H1 (cell line): Measurements from ENCODE around the gene RBMX2. TPM values are rescaled to one million over a fixed set of nuclear protein-coding genes. Genes with fewer than 3 reads are reported as not detected.

ENCODE experiments used
- CTCF ChIA-PET: fragments of 300-600 bp; sonication (Branson Sonifier 250); formaldehyde crosslinking; loops from one replicate; lab custom pipeline; 2021; ENCODE audit not compliant: partially characterized antibody; lab: Charles Lee
- POLR2A ChIA-PET: fragments of 300-600 bp; sonication (Branson Sonifier 250); formaldehyde crosslinking; loops from one replicate; lab custom pipeline; 2021; ENCODE audit warnings: inconsistent platforms; ENCODE audit not compliant: partially characterized antibody; lab: Charles Lee
- DNase-seq, 2 experiments: peaks; one replicate each; pipeline versions ENCODE4 v3.0.0 to v3.0.0-alpha.2; 2010 to 2022; ENCODE audit warnings: low spot score in 2 of 2, low read depth in 1 of 2, mixed read lengths in 1 of 2
- FAIRE-seq: peaks from 2 replicates; lab custom pipeline; 2011; peaks lifted over from hg19 to GRCh38; lab: Jason Lieb, UNC
- H2AFZ ChIP-seq: 2 replicates; pipeline ENCODE4 v1.8.1; 2012; ENCODE audit warnings: low read length, inconsistent platforms
- H2AK5ac ChIP-seq: 2 replicates; pipeline ENCODE4 v1.6.1; 2013; ENCODE audit warnings: low read depth, low read length
- H2BK120ac ChIP-seq: replicated peaks from 2 replicates; pipeline ENCODE3; 2013; ENCODE audit warnings: low read depth, low read length, inconsistent platforms
- H2BK12ac ChIP-seq: 2 replicates; pipeline ENCODE4 v1.6.1; 2013; ENCODE audit warnings: low read depth, low read length
- H2BK15ac ChIP-seq: 2 replicates; pipeline ENCODE4 v1.6.1; 2013; ENCODE audit warnings: low read length
- H2BK20ac ChIP-seq: 2 replicates; pipeline ENCODE4 v1.6.1; 2013; ENCODE audit warnings: low read length
- H2BK5ac ChIP-seq: 2 replicates; pipeline ENCODE4 v1.6.1; 2013; ENCODE audit warnings: low read depth, low read length
- H3K14ac ChIP-seq: 2 replicates; pipeline ENCODE4 v1.6.1; 2013; ENCODE audit warnings: inconsistent platforms; ENCODE audit not compliant: insufficient read length
- H3K18ac ChIP-seq: 2 replicates; pipeline ENCODE4 v1.6.1; 2013; ENCODE audit warnings: low read length; ENCODE audit errors: extremely low read depth
- H3K23ac ChIP-seq: 2 replicates; pipeline ENCODE4 v1.6.1; 2013; ENCODE audit warnings: inconsistent platforms; ENCODE audit not compliant: insufficient read length
- H3K23me2 ChIP-seq: 2 replicates; pipeline ENCODE4 v1.6.1; 2013; ENCODE audit warnings: low read depth, low read length
- H3K27ac ChIP-seq: 2 replicates; pipeline ENCODE4 v1.6.1; 2011; ENCODE audit warnings: low read depth, low read length, inconsistent platforms
- H3K27me3 ChIP-seq, 4 experiments: replicated peaks in 1 of 4; 1 replicate in 1 of 4; 2 replicates in 3 of 4; pipeline versions ENCODE4 v1.6.1 to v1.8.1; 2011 to 2013; ENCODE audit warnings: low read length in 3 of 4, mild to moderate bottlenecking in 3 of 4, inconsistent platforms in 2 of 4, mixed read lengths in 2 of 4, moderate library complexity in 1 of 4; ENCODE audit not compliant: control insufficient read depth in 3 of 4, insufficient read depth in 3 of 4; ENCODE audit errors: extremely low read depth in 1 of 4
- H3K36me3 ChIP-seq, 4 experiments: 2 replicates each; pipeline versions ENCODE4 v1.6.1 to v1.8.1; 2011 to 2013; ENCODE audit warnings: mild to moderate bottlenecking in 4 of 4, low read length in 3 of 4, moderate library complexity in 2 of 4, control low read depth in 1 of 4, inconsistent platforms in 1 of 4; ENCODE audit not compliant: insufficient read depth in 4 of 4, control insufficient read depth in 2 of 4
- H3K4ac ChIP-seq: replicated peaks from 2 replicates; pipeline ENCODE3; 2013; ENCODE audit warnings: low read length, low read depth, mixed read lengths, inconsistent platforms; ENCODE audit not compliant: insufficient read length
- H3K4me1 ChIP-seq, 4 experiments: replicated peaks in 1 of 4; 1 replicate in 1 of 4; 2 replicates in 3 of 4; pipeline versions ENCODE4 v1.6.1 to v1.8.1; 2011 to 2013; ENCODE audit warnings: low read length in 3 of 4, inconsistent platforms in 2 of 4, mixed read lengths in 1 of 4; ENCODE audit not compliant: insufficient read depth in 4 of 4, control insufficient read depth in 3 of 4
- H3K4me2 ChIP-seq, 2 experiments: 2 replicates each; pipeline versions ENCODE4 v1.6.1 to v1.8.1; 2011 to 2013; ENCODE audit warnings: low read depth in 2 of 2, low read length in 2 of 2, control low read depth in 1 of 2, inconsistent platforms in 1 of 2, mild to moderate bottlenecking in 1 of 2; ENCODE audit not compliant: insufficient read depth in 1 of 2
- H3K4me3 ChIP-seq, 4 experiments: fragments of 200-600, 300-600 bp in 1 of 4; sonication (generic), shearing (Covaris generic), sonication (Bioruptor Twin) in 1 of 4; 2 replicates each; pipeline versions ENCODE4 v1.5.1 to v1.8.1; 2011 to 2016; ENCODE audit warnings: low read length in 4 of 4, low read depth in 3 of 4, control low read depth in 2 of 4, inconsistent platforms in 2 of 4, mild to moderate bottlenecking in 2 of 4, mixed read lengths in 1 of 4, moderate library complexity in 1 of 4; ENCODE audit not compliant: insufficient read depth in 2 of 4; ENCODE audit errors: extremely low read depth in 1 of 4
- H3K56ac ChIP-seq: replicated peaks from 2 replicates; pipeline ENCODE3; 2013; ENCODE audit warnings: low read depth, mild to moderate bottlenecking, mixed read lengths, low read length, inconsistent platforms; ENCODE audit not compliant: insufficient read length
- H3K79me1 ChIP-seq: 2 replicates; pipeline ENCODE4 v1.6.1; 2013; ENCODE audit warnings: low read depth, low read length, control low read depth
- H3K79me2 ChIP-seq, 2 experiments: 2 replicates each; pipeline versions ENCODE4 v1.6.1 to v1.8.1; 2012 to 2013; ENCODE audit warnings: low read length in 2 of 2, mild to moderate bottlenecking in 2 of 2, inconsistent platforms in 1 of 2; ENCODE audit not compliant: insufficient read depth in 2 of 2, control insufficient read depth in 1 of 2
- H3K9ac ChIP-seq, 4 experiments: replicated peaks in 1 of 4; 1 replicate in 1 of 4; 2 replicates in 3 of 4; pipeline versions ENCODE4 v1.6.1 to v1.8.1; 2011 to 2013; ENCODE audit warnings: low read depth in 3 of 4, low read length in 3 of 4, control low read depth in 2 of 4, mild to moderate bottlenecking in 2 of 4, moderate library complexity in 2 of 4, inconsistent platforms in 1 of 4; ENCODE audit errors: extremely low read depth in 1 of 4
- H3K9me3 ChIP-seq, 2 experiments: 2 replicates each; pipeline versions ENCODE4 v1.6.1 to v1.8.1; 2012 to 2013; ENCODE audit warnings: mild to moderate bottlenecking in 2 of 2, moderate library complexity in 2 of 2, control low read depth in 1 of 2, inconsistent platforms in 1 of 2, low read depth in 1 of 2, low read length in 1 of 2, mixed read lengths in 1 of 2; ENCODE audit not compliant: insufficient read depth in 2 of 2
- H4K20me1 ChIP-seq, 2 experiments: replicated peaks in 1 of 2; 2 replicates each; pipeline versions ENCODE3 to v1.8.1; 2011 to 2013; ENCODE audit warnings: inconsistent platforms in 2 of 2, low read length in 2 of 2, mild to moderate bottlenecking in 1 of 2; ENCODE audit not compliant: insufficient read depth in 2 of 2, control insufficient read depth in 1 of 2
- H4K5ac ChIP-seq: 2 replicates; pipeline ENCODE4 v1.6.1; 2013; ENCODE audit warnings: low read length, low read depth, mixed read lengths, inconsistent platforms; ENCODE audit not compliant: insufficient read length
- H4K8ac ChIP-seq: 2 replicates; pipeline ENCODE4 v1.8.0; 2013; ENCODE audit warnings: mild to moderate bottlenecking, moderate library complexity, low read length, inconsistent platforms; ENCODE audit not compliant: insufficient read depth; ENCODE audit errors: extremely low read depth
- H4K91ac ChIP-seq: replicated peaks from 2 replicates; pipeline ENCODE3; 2013; ENCODE audit warnings: low read length, mixed read lengths, inconsistent platforms; ENCODE audit not compliant: insufficient read length
- ASH2L ChIP-seq: fragments of 200-600, 300-600 bp; sonication (generic); IDR thresholded peaks from one replicate; pipeline ENCODE4 v1.7.1; 2017; ENCODE audit warnings: low read length
- CEBPB ChIP-seq: IDR thresholded peaks from 2 replicates; pipeline ENCODE4 v1.6.1; 2012; ENCODE audit warnings: low read depth, low read length
- CHD2 ChIP-seq: IDR thresholded peaks from 2 replicates; pipeline ENCODE4 v1.6.1; 2012; ENCODE audit warnings: low read length, improper control_type of control experiment
- EZH2 ChIP-seq: fragments of 200-600 bp; sonication (generic); IDR thresholded peaks from 2 replicates; pipeline ENCODE4 v1.7.1; 2012; ENCODE audit warnings: low read depth, mild to moderate bottlenecking, moderate library complexity, low read length, inconsistent platforms; ENCODE audit not compliant: severe bottlenecking
- GTF2F1 ChIP-seq: IDR thresholded peaks from 2 replicates; pipeline ENCODE4 v1.6.1; 2012; ENCODE audit warnings: low read depth, low read length, improper control_type of control experiment, borderline replicate concordance
- JUN ChIP-seq: IDR thresholded peaks from 2 replicates; pipeline ENCODE4 v1.6.1; 2011; ENCODE audit warnings: low read depth, mild to moderate bottlenecking, improper control_type of control experiment, low read length
- JUND ChIP-seq: IDR thresholded peaks from 2 replicates; pipeline ENCODE4 v1.6.1; 2011; ENCODE audit warnings: mild to moderate bottlenecking, improper control_type of control experiment, low read length
- NRF1 ChIP-seq: IDR thresholded peaks from 2 replicates; pipeline ENCODE4 v1.6.1; 2011; ENCODE audit warnings: mild to moderate bottlenecking, low read depth, low read length, improper control_type of control experiment
- RAD21 ChIP-seq, 2 experiments: IDR thresholded peaks in 1 of 2; conservative IDR thresholded peaks in 1 of 2; 2 replicates each; pipeline ENCODE4 v1.6.1; 2011; ENCODE audit warnings: low read depth in 2 of 2, low read length in 2 of 2, improper control_type of control experiment in 1 of 2, inconsistent platforms in 1 of 2, mild to moderate bottlenecking in 1 of 2, moderate library complexity in 1 of 2
- SIRT6 ChIP-seq: IDR thresholded peaks from one replicate; pipeline ENCODE4 v1.7.1; 2012; ENCODE audit warnings: low read length, inconsistent platforms
- SIX5 ChIP-seq: IDR thresholded peaks from 2 replicates; pipeline ENCODE4 v1.6.1; 2011; ENCODE audit warnings: mild to moderate bottlenecking, low read depth, low read length
- SP1 ChIP-seq: IDR thresholded peaks from 2 replicates; pipeline ENCODE4 v1.6.1; 2011; ENCODE audit warnings: low read depth, low read length
- WGBS, 2 experiments: shearing (Covaris generic) in 1 of 2; methylation state at CpG; one replicate each; pipeline versions ENCODE4 v1.1.6 to v1.1.7; 2013 to 2015; ENCODE audit warnings: low lambda C conversion rate in 2 of 2, mixed read lengths in 2 of 2, inconsistent platforms in 1 of 2, low coverage in 1 of 2, missing lambda C conversion rate in 1 of 2; ENCODE audit not compliant: insufficient replicate concordance in 2 of 2, insufficient coverage in 1 of 2, insufficient read length in 1 of 2; ENCODE audit errors: extremely low coverage in 1 of 2, missing lambda C conversion rate in 1 of 2; 5-methylcytosine and 5-hydroxymethylcytosine counted together
- polyA plus RNA-seq, 7 experiments: library from polyadenylated mRNA; depleted of rRNA in 3 of 7; stranded (reverse) in 5 of 7; unstranded in 2 of 7; fragments of >200 nt in 5 of 7; fragments of 200-250 nt in 2 of 7; gene quantifications; 1 replicate in 5 of 7; 2 replicates in 1 of 7; 4 replicates in 1 of 7; pipeline versions ENCODE4 v1.2.1 to v1.2.3, GENCODE V29; 2011 to 2013; ENCODE audit warnings: missing spikeins in 2 of 7, mixed read lengths in 2 of 7
- total RNA-seq: library from RNA; stranded (reverse); fragmentation: NEBNext Ultra II Directional; extraction: Animal tissue kit (Norgen Biotek cat#: 25700); gene quantifications from 2 replicates; pipeline ENCODE4 v1.2.1, GENCODE V29; 2021
- TF ChIP-seq, protein P1 (sequence below): IDR thresholded peaks from 2 replicates; pipeline ENCODE4 v1.6.1; 2011; ENCODE audit warnings: low read length, improper control_type of control experiment
- TF ChIP-seq, protein P2 (sequence below): IDR thresholded peaks from 2 replicates; pipeline ENCODE4 v1.6.1; 2012; ENCODE audit warnings: inconsistent platforms

Gene RBMX2
- total and polyA plus RNA-seq, 2 of the 8 experiments (the other 6 are each of a cell fraction or from before 2014, with no cell fraction given), result 10.8 to 23.2 TPM

DNA sequence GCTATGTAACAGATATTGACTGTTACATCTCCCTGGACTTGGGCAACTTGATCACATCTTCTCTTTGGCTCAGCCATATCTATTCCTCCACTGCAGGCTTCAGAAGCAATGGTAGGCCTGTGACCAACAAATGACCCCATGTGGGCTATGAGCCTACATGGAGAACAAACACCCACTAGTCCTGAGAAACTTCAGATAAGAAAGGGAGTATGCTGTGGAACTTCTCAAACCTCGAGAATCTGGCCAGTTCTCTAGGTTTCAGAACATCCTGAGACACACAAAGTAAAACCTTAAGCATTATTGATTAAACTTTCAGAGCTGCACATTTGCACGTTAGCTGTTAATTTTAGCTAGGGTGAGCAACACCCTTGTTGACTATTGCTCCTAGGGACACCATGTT is 16.3 kb downstream of the RBMX2 start:
- H3K27me3 ChIP-seq, result no peaks in the 10 kb centered on the region
- no peaks in the 10 kb centered on the region for H4K20me1 ChIP-seq
- H3K4me1 ChIP-seq, result no peaks in the 10 kb centered on the region; a peak in 2 of 7 replicates
- 89% methylated on average over 2 of the region's 2 CpGs; no CpG with 5 or more reads in 1 of the 2 experiments for WGBS, 2 experiments
- H2AFZ ChIP-seq, result no peak overlapping the region
- H2BK15ac ChIP-seq, result no peak overlapping the region
- H3K56ac ChIP-seq, result no peak overlapping the region
- H3K4me3 ChIP-seq, result no peak overlapping the region
- no peak overlapping the region for H3K4me2 ChIP-seq
- ChIA-PET CTCF (no interaction called here), POLR2A (no interaction called here)
- no peak overlapping the region for H4K5ac ChIP-seq
- no peak overlapping the region for H2BK120ac ChIP-seq
- no peak overlapping the region for H3K23ac ChIP-seq
- H4K91ac ChIP-seq, result no peak overlapping the region
- H3K4ac ChIP-seq, result no peak overlapping the region
- FAIRE-seq (no peak), DNase-seq (no peak)
- H2BK20ac ChIP-seq, result no peak overlapping the region
- peaks cover 0 to 3% (median 0%) of the 10 kb centered on the region in 4 experiments; a peak in 1 of 8 replicates for H3K36me3 ChIP-seq
- no peaks in the 10 kb centered on the region for H3K79me2 ChIP-seq
- no peak overlapping the region for H3K14ac ChIP-seq
- H2BK5ac ChIP-seq, result no peak overlapping the region
- no peaks in the 10 kb centered on the region for H3K23me2 ChIP-seq
- H3K18ac ChIP-seq, result no peak overlapping the region
- H3K9me3 ChIP-seq, result no peaks in the 10 kb centered on the region
- H3K27ac ChIP-seq, result no peak overlapping the region
- no peak overlapping the region for H2BK12ac ChIP-seq
- H3K79me1 ChIP-seq, result no peaks in the 10 kb centered on the region
- no peak overlapping the region for H3K9ac ChIP-seq
- H4K8ac ChIP-seq, result no peak overlapping the region
- H2AK5ac ChIP-seq, result no peak overlapping the region
- TF ChIP-seq RAD21 (IDR thresholded peaks at IDR 0.05 in 1 of 2, conservative IDR thresholded peaks at IDR 0.05 in 1 of 2; ENCODE audit: low read depth in 2 of 2, low read length in 2 of 2) (no peak), SP1 (no peak), EZH2 (no peak), SIX5 (no peak), GTF2F1 (no peak), CHD2 (no peak), CEBPB (no peak), JUND (no peak), ASH2L (no peak), NRF1 (no peak), JUN (no peak), SIRT6 (no peak)
- TF ChIP-seq, protein P1, sequence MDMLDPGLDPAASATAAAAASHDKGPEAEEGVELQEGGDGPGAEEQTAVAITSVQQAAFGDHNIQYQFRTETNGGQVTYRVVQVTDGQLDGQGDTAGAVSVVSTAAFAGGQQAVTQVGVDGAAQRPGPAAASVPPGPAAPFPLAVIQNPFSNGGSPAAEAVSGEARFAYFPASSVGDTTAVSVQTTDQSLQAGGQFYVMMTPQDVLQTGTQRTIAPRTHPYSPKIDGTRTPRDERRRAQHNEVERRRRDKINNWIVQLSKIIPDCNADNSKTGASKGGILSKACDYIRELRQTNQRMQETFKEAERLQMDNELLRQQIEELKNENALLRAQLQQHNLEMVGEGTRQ, result no peak
- TF ChIP-seq, protein P2, sequence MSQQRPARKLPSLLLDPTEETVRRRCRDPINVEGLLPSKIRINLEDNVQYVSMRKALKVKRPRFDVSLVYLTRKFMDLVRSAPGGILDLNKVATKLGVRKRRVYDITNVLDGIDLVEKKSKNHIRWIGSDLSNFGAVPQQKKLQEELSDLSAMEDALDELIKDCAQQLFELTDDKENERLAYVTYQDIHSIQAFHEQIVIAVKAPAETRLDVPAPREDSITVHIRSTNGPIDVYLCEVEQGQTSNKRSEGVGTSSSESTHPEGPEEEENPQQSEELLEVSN, result no peak
